Activated T-cell treated with anti-CD3 and anti-CD28 coated beads for 48 hours (primary cell): ENCODE results near the gene ALPG.
"Not testable (repeated sequence)": the region's sequence is repeated elsewhere in the genome, so short reads cannot be mapped to it uniquely, and the experiment has no call there.

ENCODE experiments used
- DNase-seq: peaks from one replicate; pipeline ENCODE4 v3.0.0-alpha.2; 2020; ENCODE audit warnings: low read depth

The ALPG gene

GRCh38 chr2:232440220-232441018, 33.8 kb downstream of the ALPG start:
- peak; percentile 85 for DNase-seq

GRCh38 chr2:232441147-232441651, 34.6 kb downstream of the ALPG start:
- no peak for DNase-seq

DNA sequence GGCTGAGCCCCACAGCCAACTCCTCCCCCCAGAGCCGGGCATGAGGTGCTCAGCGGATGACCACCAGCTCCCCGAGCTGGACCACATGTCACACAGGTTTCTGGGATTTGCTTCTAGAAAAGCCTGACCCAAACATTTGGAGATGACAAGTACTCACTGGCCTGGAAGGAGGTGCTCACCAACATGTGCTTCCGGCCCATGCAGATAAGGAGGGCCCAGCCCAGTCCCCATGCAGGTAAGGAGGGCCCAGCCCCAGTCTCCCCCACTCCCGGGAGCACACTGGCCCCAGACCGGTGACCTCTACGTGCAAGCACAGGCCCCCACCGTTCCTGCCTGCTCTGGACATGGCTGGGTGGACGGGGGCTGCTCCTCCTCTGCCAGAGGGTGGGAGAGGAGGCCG, 35.3 kb downstream of the ALPG start:
- not testable (repeated sequence) for DNase-seq

DNA sequence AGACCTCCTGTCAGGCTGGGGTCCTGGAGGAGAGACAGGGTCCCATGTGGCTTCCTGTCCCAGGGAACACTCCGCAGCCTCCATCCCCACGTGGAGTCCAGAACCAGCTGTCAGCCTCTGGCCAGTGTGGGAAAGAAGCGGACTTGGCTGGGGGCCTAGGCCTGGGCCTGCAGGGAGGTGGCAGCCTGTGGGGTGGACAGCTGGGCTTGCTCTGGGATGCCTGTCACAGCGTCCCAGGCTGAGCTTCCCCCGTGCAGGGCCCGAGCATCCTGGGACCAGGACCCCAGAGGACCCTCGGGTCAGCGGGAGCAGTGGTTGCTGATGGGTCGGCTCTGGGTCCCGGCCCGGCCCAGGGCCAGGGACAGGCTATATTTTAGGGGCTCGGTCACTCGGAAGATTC, 35.8 kb downstream of the ALPG start:
- not testable (repeated sequence) for DNase-seq

DNA sequence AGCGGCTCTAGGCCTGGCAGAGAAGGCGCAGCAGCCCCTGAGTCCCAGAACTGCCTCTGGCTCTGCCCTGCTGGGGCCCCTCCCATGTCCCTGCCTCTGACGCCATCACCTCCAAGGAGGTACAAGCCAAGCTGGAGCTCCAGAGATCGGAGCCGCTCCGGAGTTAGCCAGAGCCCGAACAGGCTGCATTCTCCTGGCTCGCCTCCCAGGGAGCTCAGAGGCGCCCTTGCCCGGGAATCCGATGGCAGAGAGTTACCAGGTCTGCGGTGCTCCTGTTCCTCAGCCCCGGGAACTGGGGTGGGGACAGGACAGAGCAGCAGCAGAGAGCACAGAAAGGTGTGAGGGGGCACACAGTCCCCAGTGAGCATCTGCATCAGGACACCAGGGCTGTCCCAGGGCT, 36.4 kb downstream of the ALPG start:
- DNase-seq = not testable (repeated sequence)

- not testable (repeated sequence) for DNase-seq
Observed at GRCh38 chr2:232443669-232444408, 37.2 kb downstream of the ALPG start.

- peak; percentile 72 for DNase-seq
Observed at GRCh38 chr2:232444409-232445148, 37.9 kb downstream of the ALPG start.

- not testable (repeated sequence) for DNase-seq
Observed at GRCh38 chr2:232445149-232445885, 38.7 kb downstream of the ALPG start.

GRCh38 chr2:232446266-232446777, 39.7 kb downstream of the ALPG start:
- not testable (repeated sequence) for DNase-seq

GRCh38 chr2:232447091-232447620, 40.5 kb downstream of the ALPG start:
- DNase-seq = no peak

- no peak for DNase-seq
Observed at GRCh38 chr2:232447638-232448303, 41.1 kb downstream of the ALPG start.

DNA sequence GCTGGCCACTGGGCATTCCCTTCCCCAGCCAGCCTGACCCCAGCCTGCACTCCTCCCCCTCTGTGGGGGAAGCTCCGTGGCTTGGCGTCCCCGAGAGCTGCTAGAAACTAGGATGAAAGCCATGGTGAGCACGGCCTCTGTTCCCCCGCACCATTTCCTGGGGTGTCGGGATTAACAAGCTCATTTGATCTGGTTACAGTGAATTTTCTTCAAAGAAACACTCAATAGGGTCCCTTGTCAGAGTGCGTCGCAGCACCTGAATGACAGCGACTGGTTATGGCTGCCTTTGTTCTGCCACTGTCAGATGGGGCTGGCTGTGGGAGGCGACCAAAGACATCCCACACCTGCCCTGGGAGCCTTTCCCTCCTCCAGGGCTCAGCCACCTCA, 41.7 kb downstream of the ALPG start:
- no peak for DNase-seq

GRCh38 chr2:232449964-232450363, 43.3 kb downstream of the ALPG start:
- no peak for DNase-seq

DNA sequence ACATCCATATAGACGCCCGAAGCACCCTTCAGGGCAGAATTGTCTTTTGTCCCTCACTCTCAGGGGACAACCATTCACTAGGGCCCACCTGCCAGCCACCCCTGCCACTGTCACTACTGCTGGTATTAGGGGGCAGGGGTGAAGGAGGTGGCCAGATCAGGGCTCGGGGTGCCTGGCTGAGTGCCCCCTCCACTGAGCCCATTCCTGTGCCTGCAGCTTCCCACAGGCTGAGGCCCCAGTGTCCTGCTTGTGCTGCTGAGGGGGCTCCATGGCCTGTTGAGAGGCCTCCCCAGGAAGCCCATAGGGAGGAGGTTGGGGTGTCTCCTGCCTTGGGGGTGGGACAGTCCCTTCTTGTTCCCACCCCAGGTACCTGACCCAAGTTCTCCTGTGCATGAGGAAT, 45.0 kb downstream of the ALPG start:
- not testable (repeated sequence) for DNase-seq

- no peak for DNase-seq
Observed at GRCh38 chr2:232454630-232455029, 48.0 kb downstream of the ALPG start.

DNA sequence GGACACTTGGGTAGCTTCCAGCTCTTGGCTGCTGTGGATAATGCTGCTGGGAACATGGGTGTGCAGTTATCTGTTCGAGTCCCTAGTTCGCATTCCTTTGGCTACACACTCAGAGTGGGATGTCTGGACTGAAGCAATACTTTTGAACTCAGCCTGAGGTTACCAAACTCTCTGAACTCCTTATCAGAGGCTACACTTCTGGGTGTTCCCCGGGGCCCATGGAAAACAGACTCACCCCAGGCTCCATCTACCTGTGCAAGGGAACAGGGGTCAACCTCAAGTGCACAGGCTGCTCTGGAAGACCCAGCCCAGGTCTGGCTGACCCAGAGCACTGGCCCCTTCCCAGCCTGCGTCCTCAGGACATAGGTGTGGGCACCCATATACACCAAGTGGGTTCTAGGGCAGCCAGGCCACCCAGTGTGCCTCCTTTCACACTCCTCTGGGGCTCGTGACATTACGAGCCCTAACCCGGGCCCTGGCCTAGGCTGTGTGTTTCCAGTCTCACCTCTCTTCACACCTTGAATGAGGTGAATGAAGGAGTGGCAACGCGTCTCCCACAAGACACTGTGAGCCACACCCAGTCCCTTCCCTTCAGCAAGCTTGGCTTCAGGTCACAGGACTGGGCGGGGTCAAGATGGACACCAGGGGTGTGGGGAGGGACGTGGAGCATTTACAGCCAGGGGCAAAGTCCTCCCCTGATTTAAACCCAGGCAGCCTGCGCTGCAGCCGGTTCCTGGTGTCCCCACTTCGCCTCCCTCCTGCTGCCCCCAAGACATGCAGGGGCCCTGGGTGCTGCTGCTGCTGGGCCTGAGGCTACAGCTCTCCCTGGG, 49.0 kb downstream of the ALPG start, which contains the start of gene ALPI:
Gene ALPI, plus strand, starts transcription at position 728 of the 830 bp plus-strand sequence. Its CDS starts 47 bp downstream, at position 775.
- no peak for DNase-seq

- DNase-seq = no peak
Observed at GRCh38 chr2:232456296-232457120, 49.9 kb downstream of the ALPG start.

DNA sequence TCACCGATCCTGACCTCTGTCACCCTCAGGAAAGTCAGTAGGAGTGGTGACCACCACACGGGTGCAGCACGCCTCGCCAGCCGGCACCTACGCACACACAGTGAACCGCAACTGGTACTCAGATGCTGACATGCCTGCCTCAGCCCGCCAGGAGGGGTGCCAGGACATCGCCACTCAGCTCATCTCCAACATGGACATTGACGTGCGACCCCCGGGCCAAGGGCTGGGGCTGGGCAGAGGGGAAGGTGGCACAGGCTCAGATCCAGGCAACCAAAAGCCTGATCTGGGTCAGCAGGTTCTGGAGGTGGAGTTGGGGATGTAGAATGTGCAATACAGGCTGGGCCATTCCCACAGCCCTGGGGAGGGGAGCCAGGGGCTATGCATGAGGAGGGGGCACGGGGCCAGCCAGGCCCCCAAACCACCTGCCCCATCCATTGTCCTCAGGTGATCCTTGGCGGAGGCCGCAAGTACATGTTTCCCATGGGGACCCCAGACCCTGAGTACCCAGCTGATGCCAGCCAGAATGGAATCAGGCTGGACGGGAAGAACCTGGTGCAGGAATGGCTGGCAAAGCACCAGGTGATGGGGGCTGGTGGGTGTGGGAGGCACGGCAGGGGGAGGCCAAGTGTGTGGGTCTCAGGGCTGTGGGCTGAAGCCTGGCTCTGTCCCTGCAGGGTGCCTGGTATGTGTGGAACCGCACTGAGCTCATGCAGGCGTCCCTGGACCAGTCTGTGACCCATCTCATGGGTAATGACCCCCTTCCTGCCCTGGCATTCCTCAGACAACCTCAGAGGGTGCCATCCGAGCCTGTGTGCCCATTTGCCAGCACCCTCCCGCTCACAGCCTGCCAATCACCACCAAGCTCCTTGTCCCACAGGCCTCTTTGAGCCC, 50.7 kb downstream of the ALPG start:
- no peak for DNase-seq
